GM18858 (cell line): ENCODE results near the gene DSE.
A peak's percentile ranks its signal among the peaks of the same experiment; 100 is the strongest.
"Not testable (repeated sequence)": the region's sequence is repeated elsewhere in the genome, so short reads cannot be mapped to it uniquely, and the experiment has no call there.

Experiments used
- ATAC-seq: cut with Tn5 transposase; IDR thresholded peaks from one replicate; pipeline ENCODE4 v1.9.1; 2021; ENCODE audit not compliant: unreplicated experiment

DSE gene

GRCh38 chr6:116370760-116371119 lies at the start of gene DSE:
TSS of gene DSE (plus strand) at chr6:116370947. CDS start at chr6:116399251, 28,304 bp downstream.
- ATAC-seq: peak; percentile 50

DNA sequence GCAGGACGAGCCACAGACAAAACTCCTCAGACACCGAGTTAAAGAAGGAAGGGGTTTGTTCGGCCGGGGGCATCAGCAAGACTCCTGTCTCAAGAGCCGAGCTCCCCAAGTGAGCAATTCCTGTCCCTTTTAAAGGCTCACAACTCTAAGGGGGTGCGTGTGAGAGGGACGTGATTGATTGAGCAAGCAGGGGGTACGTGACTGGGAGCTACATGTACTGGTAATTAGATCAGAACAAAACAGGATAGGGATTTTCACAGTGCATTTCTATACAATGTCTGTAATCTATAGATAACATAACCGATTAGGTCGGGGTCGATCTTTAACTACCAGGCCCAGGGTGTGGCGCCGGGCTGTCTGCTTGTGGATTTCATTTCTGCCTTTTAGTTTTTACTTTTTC lies 48.8 kb upstream of the DSE start:
- ATAC-seq: not testable (repeated sequence)

DNA sequence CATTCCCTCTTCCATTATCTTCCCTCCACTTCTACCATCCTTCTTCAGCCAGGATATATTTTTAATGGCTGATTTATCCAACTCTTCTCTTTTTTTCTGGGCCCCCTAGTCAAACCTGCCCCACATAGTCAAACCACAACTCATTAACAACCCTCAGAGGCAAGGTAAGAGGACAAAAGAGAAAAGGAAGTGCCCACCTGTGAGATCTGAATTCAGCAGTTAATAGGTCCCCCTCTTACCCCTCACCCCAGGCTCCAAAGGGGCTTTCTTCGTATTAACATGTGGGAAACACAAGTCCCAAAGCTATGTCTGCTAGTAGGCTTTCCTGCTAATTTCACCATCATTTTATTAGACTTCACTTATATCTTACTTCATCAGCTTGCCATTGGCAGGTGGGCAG lies 46.9 kb upstream of the DSE start:
- no peak for ATAC-seq

GRCh38 chr6:116325634-116326132 lies 45.1 kb upstream of the DSE start:
- not testable (repeated sequence) for ATAC-seq

GRCh38 chr6:116326181-116326671 lies 44.5 kb upstream of the DSE start:
- ATAC-seq: no peak

DNA sequence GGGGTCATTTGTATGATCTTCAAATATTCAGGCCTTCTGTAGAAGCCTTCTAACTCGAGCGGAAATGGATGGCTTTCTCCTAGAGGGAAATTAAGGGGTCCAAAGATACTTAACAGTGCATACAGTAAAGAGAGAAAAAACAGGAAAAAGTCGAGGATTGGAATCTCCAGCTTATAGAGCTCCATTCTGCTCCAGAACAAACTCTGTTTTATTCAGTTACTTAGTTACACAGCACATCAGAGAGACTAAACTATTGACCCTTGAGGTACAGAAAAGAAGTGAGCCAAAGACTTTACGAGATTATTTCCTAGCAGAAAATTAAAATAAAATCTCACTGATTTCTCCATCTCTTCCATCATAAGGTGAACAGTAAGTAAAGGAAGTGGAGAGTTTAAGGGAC lies 43.8 kb upstream of the DSE start:
- no peak for ATAC-seq

- no peak for ATAC-seq
Observed at GRCh38 chr6:116327803-116328527, 42.8 kb upstream of the DSE start.

GRCh38 chr6:116328528-116328903 lies 42.2 kb upstream of the DSE start:
- ATAC-seq: no peak

- ATAC-seq: no peak
Observed at GRCh38 chr6:116329156-116329555, 41.6 kb upstream of the DSE start.

GRCh38 chr6:116330511-116330910 lies 40.2 kb upstream of the DSE start:
- no peak for ATAC-seq

GRCh38 chr6:116332096-116332495 lies 38.7 kb upstream of the DSE start:
- no peak for ATAC-seq

DNA sequence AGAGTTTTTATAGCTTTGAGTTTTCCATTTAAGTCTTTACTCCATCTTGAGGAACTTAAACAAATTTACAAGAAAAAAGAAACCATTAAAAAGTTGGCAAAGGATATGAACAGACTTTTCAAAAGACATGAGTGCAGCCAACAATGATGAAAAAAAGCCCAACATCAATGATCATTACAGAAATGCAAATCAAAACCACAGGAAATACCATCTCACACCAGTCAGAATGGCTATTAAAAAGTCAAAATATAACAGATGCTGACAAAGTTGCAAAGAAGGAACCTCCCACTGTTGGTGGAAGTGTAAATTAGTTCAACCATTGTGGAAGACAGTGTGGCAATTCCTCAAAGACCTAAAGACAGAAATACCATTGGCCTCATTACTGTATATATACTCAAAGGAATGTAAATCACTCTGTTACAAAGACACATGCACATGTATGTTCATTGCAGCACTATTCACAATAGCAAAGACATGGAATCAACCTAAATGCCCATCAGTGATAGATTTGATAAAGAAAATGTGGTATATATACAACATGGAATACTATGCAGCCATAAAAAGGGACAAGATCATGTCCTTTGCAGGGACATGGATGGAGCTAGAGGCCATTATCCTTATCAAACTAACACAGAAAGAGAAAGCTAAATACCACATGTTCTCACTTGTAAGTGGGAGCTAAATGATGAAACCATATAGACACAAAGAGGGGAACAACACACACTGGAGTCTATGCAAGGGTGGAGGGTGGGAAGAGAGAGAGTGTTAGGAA lies 35.9 kb upstream of the DSE start:
- ATAC-seq: not testable (repeated sequence)

- ATAC-seq: no peak
Observed at GRCh38 chr6:116335612-116336215, 35.0 kb upstream of the DSE start.

- ATAC-seq: no peak
Observed at GRCh38 chr6:116338943-116339342, 31.8 kb upstream of the DSE start.

GRCh38 chr6:116340625-116341024 lies 30.1 kb upstream of the DSE start:
- ATAC-seq: not testable (repeated sequence)

GRCh38 chr6:116349216-116349615 lies 21.5 kb upstream of the DSE start:
- ATAC-seq: no peak

GRCh38 chr6:116351101-116351500 lies 19.6 kb upstream of the DSE start:
- ATAC-seq: no peak

DNA sequence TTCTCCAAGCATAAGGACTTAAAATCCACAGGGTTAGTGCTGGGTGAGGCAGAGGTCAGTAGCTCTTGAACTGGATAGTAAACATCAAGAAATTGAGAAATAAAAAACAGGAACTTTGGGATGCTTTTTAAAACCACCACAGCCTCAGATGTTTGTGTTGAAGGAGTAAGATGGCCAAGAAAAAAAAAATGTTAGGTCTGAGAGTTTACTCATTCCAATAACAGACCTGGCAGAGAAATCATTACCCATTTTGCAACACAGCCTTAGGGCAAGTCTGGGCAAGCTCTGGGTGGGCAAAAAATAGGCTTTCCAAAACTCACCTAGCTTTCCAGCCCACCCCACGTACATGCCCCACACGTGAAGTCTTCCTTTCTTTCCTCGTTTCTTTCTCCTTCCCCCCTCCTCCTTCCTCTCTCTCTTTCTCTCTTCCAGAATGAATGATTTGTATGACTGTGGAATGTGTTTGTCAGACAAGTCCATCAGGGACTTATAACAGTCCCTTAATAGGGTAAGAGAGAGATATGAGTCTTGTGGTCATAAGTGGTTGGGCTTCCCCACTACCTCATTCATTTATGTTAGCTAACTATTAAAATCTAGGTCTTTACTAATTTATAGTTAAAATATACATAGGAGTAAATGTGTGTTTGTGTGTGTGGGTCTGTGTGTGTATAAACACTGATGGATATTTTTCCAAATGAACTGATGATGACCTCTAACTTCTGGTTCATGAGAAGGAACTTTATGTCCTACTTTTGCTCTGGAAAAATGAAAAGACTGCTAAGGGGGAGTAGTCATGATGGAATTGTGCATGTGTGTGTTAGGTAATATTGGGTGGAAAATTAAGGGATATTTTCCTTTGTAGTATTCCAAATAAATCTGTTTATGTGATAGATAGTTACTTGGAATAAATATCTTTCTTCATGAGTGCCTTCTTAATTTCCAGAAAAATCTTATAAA lies 18.0 kb upstream of the DSE start:
- peak; percentile 54 for ATAC-seq

DNA sequence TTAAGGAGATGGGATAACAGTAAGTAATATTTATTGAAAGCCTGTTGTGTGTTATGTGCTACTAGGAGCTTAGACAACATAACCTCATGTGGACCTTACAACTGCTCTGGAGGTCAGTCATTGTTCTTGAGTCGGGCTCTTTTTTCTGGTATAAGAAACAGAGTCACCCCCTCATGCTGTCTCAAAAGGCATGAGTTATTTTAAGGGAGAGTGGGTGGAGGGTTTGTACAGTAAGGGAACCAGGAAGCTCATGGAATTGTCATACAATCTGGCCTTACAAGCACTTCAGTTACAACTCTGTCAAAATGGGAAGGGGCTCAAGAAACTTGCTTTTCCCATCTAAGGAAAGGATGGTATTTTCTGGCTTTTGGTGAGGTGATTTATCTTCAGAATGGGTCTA lies 16.5 kb upstream of the DSE start:
- ATAC-seq: no peak

DNA sequence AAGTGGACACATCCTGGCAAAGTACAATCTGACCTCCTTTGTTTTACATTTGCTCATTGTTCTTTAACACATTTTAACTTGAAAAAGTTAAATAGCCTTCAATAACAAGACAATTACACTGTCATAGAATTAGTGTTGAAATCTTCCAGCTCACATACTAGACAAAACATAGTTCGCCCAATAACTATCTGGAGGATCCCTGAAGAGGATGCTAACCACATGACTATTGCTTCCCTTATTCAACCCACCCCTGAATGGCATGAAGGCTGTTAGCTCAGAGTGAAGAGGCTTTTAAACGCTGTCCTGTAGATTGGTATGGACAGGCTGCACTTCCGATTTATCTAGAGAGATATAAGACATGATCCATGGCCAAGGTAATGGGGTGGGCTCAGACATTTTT lies 15.0 kb upstream of the DSE start:
- ATAC-seq: no peak

DNA sequence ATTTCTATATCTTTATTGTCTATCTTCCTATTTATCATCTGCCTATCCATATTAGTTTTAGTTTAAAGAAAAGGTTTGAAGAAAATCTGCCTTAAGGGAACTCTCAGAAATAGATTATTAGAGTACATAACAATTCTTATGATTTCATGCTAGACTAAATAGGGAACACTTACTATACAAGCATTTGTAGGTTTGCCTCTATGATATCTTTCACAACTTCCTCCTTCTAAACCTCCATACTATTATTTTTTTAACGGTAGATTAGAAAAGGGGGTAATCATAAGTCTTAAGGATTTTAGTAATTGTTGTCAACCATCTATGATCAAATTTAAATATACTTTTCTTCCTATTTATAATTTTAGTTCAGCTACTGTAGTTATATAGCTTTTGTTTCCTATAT lies 11.6 kb upstream of the DSE start:
- ATAC-seq: no peak
